Adrenal gland (tissue), 5 donors: ENCODE measurements around the gene EIF4E1B.

Source experiments
- POLR2A ChIP-seq, 2 donors: fragments of 450-650 bp; IDR thresholded peaks; one replicate each; pipeline ENCODE4 v1.6.1; 2017; ENCODE audit warnings: antibody characterized with exemption in 2 of 2, mild to moderate bottlenecking in 2 of 2, moderate library complexity in 1 of 2
- TF ChIP-seq, protein P1 (sequence below), 6 experiments: fragments of 450-650 bp in 4 of 6; fragments of 200-600 bp in 2 of 6; sonication (generic) in 1 of 6; IDR thresholded peaks; 1 replicate in 5 of 6; 2 replicates in 1 of 6; pipeline versions ENCODE4 v1.5.1 to v1.8.0; 2016 to 2021; ENCODE audit warnings: antibody characterized with exemption in 6 of 6, mild to moderate bottlenecking in 2 of 6, moderate library complexity in 1 of 6
- donor health status: DM: no; HTN: no; CAD: no.

DNA sequence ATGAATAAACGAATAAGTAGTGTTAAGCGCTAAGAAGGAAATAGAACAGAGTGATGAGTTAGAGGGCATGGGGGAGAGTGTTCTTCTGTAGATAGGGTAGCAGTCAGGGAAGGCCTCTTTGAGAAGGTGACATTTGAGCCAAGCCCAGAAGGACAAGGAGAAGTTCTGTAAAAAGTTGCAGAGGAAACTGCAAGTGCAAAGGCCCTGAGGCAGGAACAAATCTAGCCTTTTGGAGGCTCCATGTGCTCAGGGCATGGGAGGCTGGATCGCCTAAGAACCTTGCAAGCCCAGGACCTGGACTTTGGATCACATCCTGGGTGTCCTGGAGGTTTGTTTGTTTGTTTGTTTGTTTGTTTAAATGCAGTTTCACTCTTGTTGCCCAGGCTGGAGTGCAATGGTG, 8.0 kb downstream of the EIF4E1B start:
- TF ChIP-seq, protein P1, sequence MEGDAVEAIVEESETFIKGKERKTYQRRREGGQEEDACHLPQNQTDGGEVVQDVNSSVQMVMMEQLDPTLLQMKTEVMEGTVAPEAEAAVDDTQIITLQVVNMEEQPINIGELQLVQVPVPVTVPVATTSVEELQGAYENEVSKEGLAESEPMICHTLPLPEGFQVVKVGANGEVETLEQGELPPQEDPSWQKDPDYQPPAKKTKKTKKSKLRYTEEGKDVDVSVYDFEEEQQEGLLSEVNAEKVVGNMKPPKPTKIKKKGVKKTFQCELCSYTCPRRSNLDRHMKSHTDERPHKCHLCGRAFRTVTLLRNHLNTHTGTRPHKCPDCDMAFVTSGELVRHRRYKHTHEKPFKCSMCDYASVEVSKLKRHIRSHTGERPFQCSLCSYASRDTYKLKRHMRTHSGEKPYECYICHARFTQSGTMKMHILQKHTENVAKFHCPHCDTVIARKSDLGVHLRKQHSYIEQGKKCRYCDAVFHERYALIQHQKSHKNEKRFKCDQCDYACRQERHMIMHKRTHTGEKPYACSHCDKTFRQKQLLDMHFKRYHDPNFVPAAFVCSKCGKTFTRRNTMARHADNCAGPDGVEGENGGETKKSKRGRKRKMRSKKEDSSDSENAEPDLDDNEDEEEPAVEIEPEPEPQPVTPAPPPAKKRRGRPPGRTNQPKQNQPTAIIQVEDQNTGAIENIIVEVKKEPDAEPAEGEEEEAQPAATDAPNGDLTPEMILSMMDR (IDR thresholded peaks at IDR 0.05): no peak
- no peak for TF ChIP-seq POLR2A (IDR thresholded peaks at IDR 0.05)
